Measurements from ENCODE around the gene ZNF433.
"Not testable (repeated sequence)": the region's sequence is repeated elsewhere in the genome, so short reads cannot be mapped to it uniquely, and the experiment has no call there.

Gene ZNF433

DNA sequence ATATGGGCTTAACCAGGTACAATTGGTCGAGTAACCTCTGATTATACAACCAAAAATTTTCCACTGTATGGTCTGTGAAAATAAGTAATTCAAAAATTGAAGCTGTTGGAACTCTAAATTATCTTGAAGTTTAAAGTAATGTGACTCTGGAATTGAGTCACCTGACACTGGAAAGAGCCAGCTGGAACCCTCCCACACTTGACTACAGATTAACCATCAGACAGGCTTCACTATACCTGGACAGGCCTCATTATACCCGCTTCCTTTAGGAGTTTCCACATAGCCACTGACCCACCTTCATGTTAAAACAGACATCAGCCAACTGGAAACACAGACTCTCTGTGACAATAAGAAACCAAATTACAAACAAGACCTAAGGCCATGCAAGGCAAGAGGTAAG is 1.3 kb downstream of the ZNF433 start:
- DNase-seq (no peak), ATAC-seq (no peak)
- Mint-ChIP-seq H3K27me3 (peaks cover 5% of the 10 kb centered on the region), H3K36me3 (ENCODE audit: low read depth) (peaks cover 4% of the 10 kb centered on the region), H3K4me1 (peaks cover 16% of the 10 kb centered on the region), H3K4me3 (peak overlapping the region; percentile 49), H3K27ac (no peak overlapping the region), H3K9me3 (no peaks in the 10 kb centered on the region)

DNA sequence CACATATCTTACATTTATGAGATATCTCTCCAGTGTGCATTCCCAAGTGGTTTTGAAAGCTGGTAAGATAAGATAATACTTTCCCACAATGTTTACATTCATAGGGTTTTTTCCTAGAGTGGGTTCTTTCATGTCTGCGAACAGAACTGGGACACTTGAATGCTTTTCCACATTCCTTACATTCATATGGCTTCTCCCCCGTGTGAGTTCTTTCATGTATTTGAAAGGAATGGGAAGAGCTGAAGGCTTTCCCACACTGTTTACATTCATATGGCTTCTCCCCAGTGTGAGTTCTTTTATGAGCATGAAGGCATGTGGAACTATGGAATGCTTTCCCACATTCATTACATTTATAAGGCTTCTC is 19.7 kb downstream of the ZNF433 start:
- no peak overlapping the region for H3K27ac Mint-ChIP-seq
- ATAC-seq (no peak), DNase-seq (no peak)
- peaks cover 80% of the 10 kb centered on the region for H3K36me3 Mint-ChIP-seq (ENCODE audit: low read depth)
- no peak overlapping the region for H3K4me3 Mint-ChIP-seq
- H3K4me1 Mint-ChIP-seq = no peaks in the 10 kb centered on the region
- H3K9me3 Mint-ChIP-seq = peaks cover 50% of the 10 kb centered on the region
- H3K27me3 Mint-ChIP-seq = no peaks in the 10 kb centered on the region

GRCh38 chr19:12015015-12015752 is 20.3 kb downstream of the ZNF433 start:
- no peak overlapping the region for H3K27ac Mint-ChIP-seq
- no peak for DNase-seq
- no peaks in the 10 kb centered on the region for H3K27me3 Mint-ChIP-seq

GRCh38 chr19:12000152-12000981 is 35.1 kb downstream of the ZNF433 start:
- Mint-ChIP-seq H3K4me3 (peak overlapping the region; percentile 40), H3K9me3 (no peaks in the 10 kb centered on the region), H3K27ac (peak overlapping the region; percentile 81), H3K27me3 (no peaks in the 10 kb centered on the region), H3K4me1 (peaks cover 30% of the 10 kb centered on the region), H3K36me3 (ENCODE audit: low read depth) (peaks cover 40% of the 10 kb centered on the region)
- ATAC-seq (peak; percentile 91), DNase-seq (no peak)

More at GRCh38 chr19:12015015-12015752, 20.3 kb downstream of the ZNF433 start:
- peaks cover 50% of the 10 kb centered on the region for H3K9me3 Mint-ChIP-seq
- no peak overlapping the region for H3K4me3 Mint-ChIP-seq
- H3K36me3 Mint-ChIP-seq (ENCODE audit: low read depth) = peaks cover 78% of the 10 kb centered on the region
- H3K4me1 Mint-ChIP-seq = no peaks in the 10 kb centered on the region
- ATAC-seq = no peak

DNA sequence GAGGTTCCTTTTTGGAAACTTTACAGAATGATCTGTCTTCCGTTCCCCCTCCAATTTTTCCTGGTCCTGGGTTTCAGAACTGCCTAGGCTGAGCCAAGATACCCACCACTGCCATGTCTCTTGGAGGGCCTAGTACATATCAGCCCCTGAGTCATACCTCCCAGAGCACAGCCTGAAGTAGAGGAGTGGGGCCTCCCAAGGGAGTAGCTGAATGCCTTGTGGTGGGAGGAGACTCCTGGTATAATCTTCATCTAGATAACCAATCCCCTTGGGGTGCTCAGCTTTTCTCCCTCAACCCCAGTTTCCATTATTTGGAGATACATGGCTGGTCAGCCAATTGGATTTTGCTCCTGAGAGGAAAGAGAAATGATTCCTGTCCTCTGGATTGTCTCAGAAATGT is 40.3 kb downstream of the ZNF433 start:
- no peak for DNase-seq
- no peaks in the 10 kb centered on the region for H3K9me3 Mint-ChIP-seq

DNA sequence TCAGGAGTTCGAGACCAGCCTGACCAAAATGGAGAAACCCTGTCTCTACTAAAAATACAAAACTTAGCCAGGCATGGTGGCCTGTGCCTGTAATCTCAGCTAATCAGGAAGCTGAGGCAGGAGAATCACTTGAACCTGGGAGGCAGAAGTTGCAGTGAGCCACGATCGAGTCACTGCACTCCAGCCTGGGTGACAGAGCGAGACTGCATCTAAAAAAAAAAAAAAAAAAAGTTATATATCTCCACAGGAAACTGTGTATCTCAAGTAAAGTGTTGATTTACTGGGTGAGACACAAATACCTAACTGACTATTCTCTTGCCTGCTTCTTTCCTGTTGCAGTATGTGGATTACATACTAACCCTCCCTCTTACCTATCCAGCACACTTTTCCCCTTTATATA is 43.6 kb downstream of the ZNF433 start:
- not testable (repeated sequence) for H3K9me3 Mint-ChIP-seq, H3K4me3 Mint-ChIP-seq, DNase-seq, H3K27me3 Mint-ChIP-seq, H3K27ac Mint-ChIP-seq, ATAC-seq
- Mint-ChIP-seq H3K36me3 (ENCODE audit: low read depth) (peaks cover 18% of the 10 kb centered on the region), H3K4me1 (peaks cover 52% of the 10 kb centered on the region)

More for the DNA sequence above, 40.3 kb downstream of the ZNF433 start:
- no peaks in the 10 kb centered on the region for H3K27me3 Mint-ChIP-seq
- H3K4me3 Mint-ChIP-seq = no peak overlapping the region
- no peak overlapping the region for H3K27ac Mint-ChIP-seq
- peak; percentile 73 for ATAC-seq
- peaks cover 28% of the 10 kb centered on the region for H3K36me3 Mint-ChIP-seq (ENCODE audit: low read depth)
- peaks cover 50% of the 10 kb centered on the region for H3K4me1 Mint-ChIP-seq

DNA sequence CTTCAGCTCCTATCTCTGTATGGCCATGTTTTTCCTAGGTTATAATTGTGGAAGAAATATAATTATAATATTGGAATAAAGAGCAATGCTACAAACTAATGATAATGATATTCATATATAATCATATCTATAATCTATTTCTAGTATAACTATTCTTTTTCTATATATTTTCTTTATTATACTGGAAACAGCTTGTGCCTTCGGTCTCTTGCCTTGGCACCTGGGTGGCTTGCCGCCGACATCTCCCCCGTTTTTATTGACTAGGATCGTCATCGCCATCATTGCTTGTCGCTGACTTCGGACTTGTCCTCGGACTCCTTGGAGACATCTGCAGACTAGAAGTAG is 46.4 kb downstream of the ZNF433 start:
- Mint-ChIP-seq H3K36me3 (ENCODE audit: low read depth) (peaks cover 9% of the 10 kb centered on the region), H3K27me3 (no peaks in the 10 kb centered on the region), H3K4me1 (peaks cover 40% of the 10 kb centered on the region), H3K27ac (no peak overlapping the region), H3K9me3 (no peaks in the 10 kb centered on the region), H3K4me3 (peak overlapping the region; percentile 98)
- ATAC-seq (no peak), DNase-seq (no peak)

DNA sequence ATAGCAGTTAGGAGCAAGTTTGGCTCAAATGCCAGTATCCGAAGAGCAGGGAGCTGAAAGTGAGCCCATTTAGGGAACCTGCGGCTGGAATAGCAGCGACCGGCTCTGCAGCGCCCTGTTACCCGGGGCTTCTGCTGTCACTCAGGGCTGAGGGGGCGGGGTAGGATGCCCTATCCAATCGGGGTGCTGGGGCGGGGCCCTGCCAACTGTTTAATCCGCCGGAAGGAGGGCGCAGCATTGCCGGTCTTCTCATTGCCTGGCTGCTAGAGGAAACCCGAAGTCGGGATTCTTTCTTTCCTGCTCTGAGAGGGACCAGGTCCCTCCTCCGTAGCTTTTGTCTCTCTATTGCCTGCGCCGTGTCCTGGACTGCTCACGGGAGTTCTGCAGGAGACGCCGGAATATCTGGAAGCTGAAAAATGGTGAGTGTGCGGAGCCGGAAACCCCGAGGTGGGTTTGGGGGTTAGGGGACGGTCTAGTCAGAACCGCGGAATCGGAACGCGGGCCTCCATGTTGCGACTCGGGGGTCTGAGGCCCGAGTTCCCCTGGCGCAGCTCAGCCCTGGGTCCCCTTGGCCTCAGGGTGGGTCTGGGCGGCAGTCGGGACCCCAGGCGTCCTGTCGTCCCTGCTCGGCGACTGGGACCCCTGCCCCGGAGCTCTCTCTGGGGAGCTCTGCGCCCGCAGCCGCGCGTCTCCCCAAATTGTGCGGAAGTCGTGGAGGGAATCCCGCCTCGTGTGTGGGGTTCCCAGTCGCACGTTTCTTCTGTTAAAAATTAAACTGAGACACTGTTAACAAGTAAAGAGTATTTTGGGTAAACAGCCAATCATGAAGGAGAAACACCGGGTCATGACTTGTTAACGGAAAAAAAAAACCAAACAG is 47.8 kb downstream of the ZNF433 start:
- Mint-ChIP-seq H3K27me3 (no peaks in the 10 kb centered on the region), H3K4me3 (peak overlapping the region; percentile 98), H3K36me3 (ENCODE audit: low read depth) (peaks cover 6% of the 10 kb centered on the region), H3K27ac (peak overlapping the region; percentile 98), H3K4me1 (peaks cover 30% of the 10 kb centered on the region), H3K9me3 (peaks cover 4% of the 10 kb centered on the region)
- DNase-seq (peak; percentile 95), ATAC-seq (peak; percentile 97)

- no peak overlapping the region for H3K27ac Mint-ChIP-seq
Observed at GRCh38 chr19:11986754-11987153, 48.7 kb downstream of the ZNF433 start.

GRCh38 chr19:11984986-11985385 is 50.5 kb downstream of the ZNF433 start:
- DNase-seq = no peak
- no peak for ATAC-seq
- Mint-ChIP-seq H3K4me1 (peaks cover 14% of the 10 kb centered on the region), H3K9me3 (peaks cover 26% of the 10 kb centered on the region), H3K27me3 (no peaks in the 10 kb centered on the region), H3K27ac (no peak overlapping the region), H3K4me3 (no peak overlapping the region), H3K36me3 (ENCODE audit: low read depth) (peaks cover 10% of the 10 kb centered on the region)

More at GRCh38 chr19:11986754-11987153, 48.7 kb downstream of the ZNF433 start:
- no peak for ATAC-seq
- H3K4me3 Mint-ChIP-seq = peak overlapping the region; percentile 98
- peaks cover 10% of the 10 kb centered on the region for H3K36me3 Mint-ChIP-seq (ENCODE audit: low read depth)
- no peak for DNase-seq
- peaks cover 26% of the 10 kb centered on the region for H3K4me1 Mint-ChIP-seq
- H3K9me3 Mint-ChIP-seq = peaks cover 11% of the 10 kb centered on the region
- no peaks in the 10 kb centered on the region for H3K27me3 Mint-ChIP-seq

DNA sequence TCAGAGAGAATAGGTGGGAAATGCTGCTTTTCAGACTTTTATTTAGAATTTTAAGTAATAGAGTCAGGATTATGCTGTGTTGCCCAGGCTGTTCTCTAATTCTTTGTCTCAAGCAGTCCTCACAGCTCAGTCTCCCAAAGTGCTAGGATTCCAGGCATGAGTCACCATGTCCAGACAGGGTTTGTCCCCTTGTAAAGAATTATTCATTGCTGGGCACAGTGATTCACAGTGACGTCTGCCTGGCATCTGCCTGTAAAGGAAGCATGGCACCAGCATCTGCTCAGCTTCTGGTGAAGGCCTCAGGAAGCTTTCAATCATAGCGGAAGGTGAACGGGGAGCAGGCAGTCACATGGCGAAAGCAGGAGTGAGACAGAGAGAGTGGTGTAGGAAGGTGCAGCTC is 53.0 kb downstream of the ZNF433 start:
- Mint-ChIP-seq H3K9me3 (peaks cover 50% of the 10 kb centered on the region), H3K27me3 (no peaks in the 10 kb centered on the region), H3K36me3 (ENCODE audit: low read depth) (peaks cover 34% of the 10 kb centered on the region), H3K27ac (no peak overlapping the region), H3K4me1 (peaks cover 3% of the 10 kb centered on the region), H3K4me3 (no peak overlapping the region)
- no peak for ATAC-seq
- DNase-seq = no peak

GRCh38 chr19:11979527-11979926 is 56.0 kb downstream of the ZNF433 start:
- peaks cover 46% of the 10 kb centered on the region for H3K36me3 Mint-ChIP-seq (ENCODE audit: low read depth)
- ATAC-seq = no peak
- H3K4me1 Mint-ChIP-seq = no peaks in the 10 kb centered on the region
- H3K9me3 Mint-ChIP-seq = peaks cover 68% of the 10 kb centered on the region
- H3K27me3 Mint-ChIP-seq = no peaks in the 10 kb centered on the region
- no peak overlapping the region for H3K4me3 Mint-ChIP-seq
- no peak for DNase-seq
- H3K27ac Mint-ChIP-seq = no peak overlapping the region

- peaks cover 47% of the 10 kb centered on the region for H3K36me3 Mint-ChIP-seq (ENCODE audit: low read depth)
- ATAC-seq = no peak
- no peaks in the 10 kb centered on the region for H3K27me3 Mint-ChIP-seq
- no peak overlapping the region for H3K4me3 Mint-ChIP-seq
- H3K27ac Mint-ChIP-seq = no peak overlapping the region
- H3K4me1 Mint-ChIP-seq = no peaks in the 10 kb centered on the region
- H3K9me3 Mint-ChIP-seq = peaks cover 68% of the 10 kb centered on the region
- no peak for DNase-seq
Observed at GRCh38 chr19:11978492-11979100, 56.9 kb downstream of the ZNF433 start.
